Measurements from ENCODE around the gene ACBD4.

The ACBD4 gene

GRCh38 chr17:45184144-45184543 lies 48.7 kb downstream of the ACBD4 start:
- DNase-seq (ENCODE audit: low read depth in 4 of 4, low spot score in 1 of 4) = no peak

DNA sequence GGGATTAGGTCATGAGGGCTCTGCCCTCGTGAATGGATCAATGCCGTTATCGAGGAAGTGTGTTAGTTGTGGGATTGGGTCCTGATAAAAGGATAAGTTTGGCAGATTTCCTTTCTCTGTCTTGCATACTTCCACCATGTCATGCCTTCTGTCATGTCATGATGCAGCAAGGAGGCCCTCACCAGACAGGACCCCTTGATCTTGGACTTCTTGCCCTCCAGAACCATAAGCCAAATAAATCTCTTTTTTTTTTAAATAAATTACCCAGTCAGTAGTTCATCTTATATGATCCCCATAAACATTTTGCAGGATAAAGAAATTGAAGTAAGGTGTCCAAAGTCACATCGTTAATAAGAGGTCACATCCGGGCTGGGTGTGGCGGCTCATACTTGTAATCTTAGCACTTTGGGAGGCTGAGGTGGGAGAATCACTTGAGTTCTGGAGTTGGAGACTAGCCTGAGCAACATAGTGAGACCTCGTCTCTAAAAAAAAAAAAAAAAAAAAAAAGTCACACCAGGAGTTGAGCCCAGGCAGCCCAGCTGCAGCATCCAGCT lies 51.4 kb downstream of the ACBD4 start:
- DNase-seq (ENCODE audit: low read depth in 4 of 4, low spot score in 1 of 4) = no peak

DNA sequence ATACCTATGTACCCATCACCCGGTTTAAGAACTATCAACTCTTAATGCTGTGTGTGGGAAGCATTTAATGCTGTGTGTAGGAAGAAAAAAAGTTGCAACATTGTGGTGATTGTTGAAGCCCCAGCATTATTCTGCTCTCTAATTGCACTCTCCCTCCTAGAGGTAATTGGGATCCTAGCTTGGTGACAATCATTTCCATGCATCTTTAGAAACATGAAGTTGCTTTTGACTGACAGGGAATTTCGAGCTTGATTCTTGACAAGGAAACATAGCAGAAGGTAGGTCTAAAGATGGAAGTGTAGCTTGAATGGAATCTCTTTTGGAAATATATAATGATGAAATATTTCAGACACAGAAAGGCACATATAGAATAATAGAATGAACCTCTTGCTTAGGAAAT lies 53.5 kb downstream of the ACBD4 start:
- DNase-seq (ENCODE audit: low read depth in 4 of 4, low spot score in 1 of 4) = no peak

DNA sequence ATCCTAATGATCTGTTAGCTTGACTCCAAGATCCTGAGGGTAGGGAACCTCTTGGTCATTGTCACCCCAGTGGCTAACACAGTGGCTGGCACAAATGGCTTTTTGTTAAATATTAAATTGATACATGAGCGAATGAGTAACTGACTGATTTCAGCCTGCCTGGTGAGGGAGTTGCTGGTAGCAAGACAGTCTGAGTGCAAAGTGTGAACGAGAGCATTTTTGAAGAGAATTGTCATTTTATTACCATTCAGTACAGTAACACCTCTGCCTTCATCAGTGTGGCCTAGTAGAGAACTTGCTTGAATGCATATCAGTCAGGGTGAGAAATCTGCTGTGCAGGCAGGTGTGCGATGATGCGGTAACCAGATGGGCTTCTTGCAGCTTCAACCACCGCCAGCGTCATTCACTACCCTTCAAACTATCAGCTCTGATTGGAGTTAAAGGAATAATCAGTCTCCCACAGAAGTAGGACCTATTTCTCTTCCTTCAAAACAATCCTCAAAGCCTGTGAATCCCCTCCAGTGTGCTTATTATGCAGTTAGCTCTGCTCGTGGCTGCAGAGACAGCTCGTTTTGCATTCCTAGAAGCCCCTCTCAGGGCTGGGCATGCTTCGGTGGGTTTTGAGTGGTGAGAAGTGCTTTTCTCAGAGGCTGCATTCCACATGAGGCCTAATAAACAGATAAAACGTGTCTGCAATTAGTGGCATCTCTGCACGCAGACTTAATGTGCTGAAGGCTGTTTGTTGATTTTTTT lies 55.2 kb downstream of the ACBD4 start:
- DNase-seq (ENCODE audit: low read depth in 4 of 4, low spot score in 1 of 4) = no peak

Measured in stimulated activated CD4-positive, alpha-beta T cell treated with anti-CD3 and anti-CD28 coated beads, Interleukin-1b, Interleukin-23, amount 100 ng/mL, for 24 hours (primary cell).